Measurements from ENCODE around the gene BPIFA3.

Gene BPIFA3

DNA sequence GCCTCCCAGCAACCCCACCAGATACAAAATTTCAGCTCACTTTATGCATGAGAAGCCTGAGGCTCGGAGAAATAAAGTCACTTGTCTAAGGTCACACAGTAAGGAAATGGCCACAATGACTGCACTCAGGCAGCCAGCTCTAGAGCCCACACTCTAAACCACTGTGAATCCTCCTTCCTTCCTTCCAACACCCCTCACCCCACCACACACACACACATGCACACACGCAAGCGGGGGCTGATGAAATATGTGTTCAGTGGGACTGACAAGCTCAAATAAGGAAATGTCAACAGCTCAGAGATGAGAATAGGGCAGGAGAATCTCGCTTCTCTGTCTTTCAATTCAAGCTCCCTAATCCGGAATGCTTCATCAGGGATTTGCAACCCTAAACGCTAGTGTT, 12.7 kb downstream of the BPIFA3 start:
- Histone ChIP-seq H3K36me3 (ENCODE audit: control insufficient read depth, low read depth, low read length) (no peaks in the 10 kb centered on the region), H3K9me3 (ENCODE audit: control insufficient read depth, low read depth, low read length) (no peaks in the 10 kb centered on the region), H3K4me3 (ENCODE audit: low read length) (no peak overlapping the region), H3K9ac (ENCODE audit: low read length) (no peak overlapping the region), H3K27me3 (ENCODE audit: control insufficient read depth, insufficient read depth, low read length) (no peaks in the 10 kb centered on the region), H3K4me1 (ENCODE audit: control insufficient read depth, low read depth, low read length) (no peaks in the 10 kb centered on the region), H3K27ac (ENCODE audit: low read length) (no peak overlapping the region)

DNA sequence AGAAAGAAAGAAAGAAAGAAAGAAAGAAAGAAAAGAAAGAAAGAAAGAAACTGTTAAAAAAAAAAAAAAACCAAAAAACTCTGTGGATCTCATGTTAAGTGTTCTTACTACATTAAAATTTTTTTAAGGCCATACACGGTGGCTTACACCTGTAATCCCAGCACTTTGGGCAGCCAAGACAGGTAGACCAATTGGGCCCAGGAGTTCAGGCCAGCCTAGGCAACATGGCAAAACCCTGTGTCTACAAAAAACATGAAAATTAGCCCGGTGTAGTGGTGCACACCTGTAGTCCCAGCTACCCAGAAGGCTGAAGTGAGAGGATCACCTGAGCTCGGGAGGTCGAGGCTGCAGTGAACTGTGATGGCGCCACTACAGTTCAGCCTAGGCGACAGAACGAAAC, 14.1 kb downstream of the BPIFA3 start:
- Histone ChIP-seq H3K4me3 (ENCODE audit: low read length) (no peak overlapping the region), H3K36me3 (ENCODE audit: control insufficient read depth, low read depth, low read length) (no peaks in the 10 kb centered on the region), H3K4me1 (ENCODE audit: control insufficient read depth, low read depth, low read length) (no peaks in the 10 kb centered on the region), H3K27ac (ENCODE audit: low read length) (no peak overlapping the region), H3K27me3 (ENCODE audit: control insufficient read depth, insufficient read depth, low read length) (no peaks in the 10 kb centered on the region), H3K9ac (ENCODE audit: low read length) (no peak overlapping the region), H3K9me3 (ENCODE audit: control insufficient read depth, low read depth, low read length) (no peaks in the 10 kb centered on the region)

DNA sequence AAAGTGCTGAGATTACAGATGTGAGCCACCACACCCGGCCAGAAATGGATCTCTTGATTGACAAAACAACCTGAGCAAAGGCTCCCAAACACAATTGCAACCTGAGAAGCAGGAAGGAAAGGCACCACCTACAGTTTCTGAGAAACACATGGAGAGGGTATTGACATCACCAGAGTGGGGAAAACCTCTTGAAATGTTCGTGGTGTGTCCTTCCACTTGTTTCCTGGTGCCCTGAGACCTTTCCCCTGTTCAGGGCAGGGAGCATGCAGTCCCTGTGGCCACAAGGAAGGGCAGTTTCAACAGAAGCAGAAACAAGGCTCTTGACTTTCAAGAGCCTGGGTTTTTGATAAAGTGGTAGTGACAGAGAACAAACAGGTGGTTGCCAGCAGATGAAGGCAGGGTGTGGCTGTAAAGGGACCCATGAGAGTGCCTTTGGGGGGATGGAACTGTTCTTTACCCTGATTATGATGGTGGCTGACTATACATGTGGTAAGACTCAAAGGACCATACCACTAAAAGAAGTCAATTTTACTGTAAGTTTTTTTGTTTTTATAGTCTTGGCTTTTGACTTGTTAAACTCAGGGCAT, 15.4 kb downstream of the BPIFA3 start:
- no peak overlapping the region for H3K27ac ChIP-seq (ENCODE audit: low read length)
- no peaks in the 10 kb centered on the region for H3K4me1 ChIP-seq (ENCODE audit: control insufficient read depth, low read depth, low read length)

DNA sequence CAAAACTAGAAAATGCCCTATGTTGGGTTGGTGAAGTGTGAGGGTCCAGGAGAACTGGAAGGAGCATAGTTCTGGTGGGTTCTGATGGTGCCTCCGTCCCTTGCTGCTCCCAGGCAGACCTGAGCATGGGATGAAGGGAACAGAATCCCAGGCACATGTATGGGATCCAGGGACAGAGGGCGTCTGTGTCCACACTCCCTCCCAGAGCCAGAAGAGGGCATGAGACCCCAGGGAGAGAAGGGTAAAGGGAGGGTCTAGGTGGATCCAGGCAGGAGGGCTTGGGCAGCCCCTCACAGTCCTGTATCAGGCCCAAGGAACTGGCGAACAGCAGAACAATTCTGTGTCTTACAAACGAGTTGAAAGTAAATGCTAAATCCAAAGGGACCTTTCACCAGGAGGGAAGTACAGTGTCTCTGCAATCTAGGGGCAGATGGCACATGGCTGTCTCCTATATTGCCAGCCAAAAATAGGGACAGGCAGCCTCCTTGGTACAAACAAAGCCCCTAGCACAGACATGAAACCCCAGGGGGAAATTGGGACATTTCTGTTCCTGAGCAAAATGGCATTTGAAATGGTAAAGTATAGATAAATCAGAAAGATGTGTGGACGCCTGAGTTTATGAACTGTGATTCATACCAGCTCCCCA, 16.1 kb downstream of the BPIFA3 start:
- H3K4me1 ChIP-seq (ENCODE audit: control insufficient read depth, low read depth, low read length) = no peaks in the 10 kb centered on the region
- no peaks in the 10 kb centered on the region for H3K9me3 ChIP-seq (ENCODE audit: control insufficient read depth, low read depth, low read length)
- H3K9ac ChIP-seq (ENCODE audit: low read length) = no peak overlapping the region
- H3K36me3 ChIP-seq (ENCODE audit: control insufficient read depth, low read depth, low read length) = no peaks in the 10 kb centered on the region
- H3K27ac ChIP-seq (ENCODE audit: low read length) = no peak overlapping the region
- no peaks in the 10 kb centered on the region for H3K27me3 ChIP-seq (ENCODE audit: control insufficient read depth, insufficient read depth, low read length)
- no peak overlapping the region for H3K4me3 ChIP-seq (ENCODE audit: low read length)

More for the DNA sequence above, 15.4 kb downstream of the BPIFA3 start:
- Histone ChIP-seq H3K4me3 (ENCODE audit: low read length) (no peak overlapping the region), H3K27me3 (ENCODE audit: control insufficient read depth, insufficient read depth, low read length) (no peaks in the 10 kb centered on the region), H3K36me3 (ENCODE audit: control insufficient read depth, low read depth, low read length) (no peaks in the 10 kb centered on the region), H3K9me3 (ENCODE audit: control insufficient read depth, low read depth, low read length) (no peaks in the 10 kb centered on the region), H3K9ac (ENCODE audit: low read length) (no peak overlapping the region)

GRCh38 chr20:33234050-33234449, 16.9 kb downstream of the BPIFA3 start:
- no peak overlapping the region for H3K4me3 ChIP-seq (ENCODE audit: low read length)
- no peaks in the 10 kb centered on the region for H3K27me3 ChIP-seq (ENCODE audit: control insufficient read depth, insufficient read depth, low read length)
- no peak overlapping the region for H3K27ac ChIP-seq (ENCODE audit: low read length)
- H3K4me1 ChIP-seq (ENCODE audit: control insufficient read depth, low read depth, low read length) = no peaks in the 10 kb centered on the region
- no peaks in the 10 kb centered on the region for H3K36me3 ChIP-seq (ENCODE audit: control insufficient read depth, low read depth, low read length)
- H3K9me3 ChIP-seq (ENCODE audit: control insufficient read depth, low read depth, low read length) = no peaks in the 10 kb centered on the region
- no peak overlapping the region for H3K9ac ChIP-seq (ENCODE audit: low read length)

- H3K9me3 ChIP-seq (ENCODE audit: control insufficient read depth, low read depth, low read length) = no peaks in the 10 kb centered on the region
- no peaks in the 10 kb centered on the region for H3K27me3 ChIP-seq (ENCODE audit: control insufficient read depth, insufficient read depth, low read length)
- H3K9ac ChIP-seq (ENCODE audit: low read length) = no peak within 1 kb of the TSS
- H3K4me3 ChIP-seq (ENCODE audit: low read length) = no peak within 1 kb of the TSS
- no peaks in the 10 kb centered on the region for H3K4me1 ChIP-seq (ENCODE audit: control insufficient read depth, low read depth, low read length)
- no peaks in the 10 kb centered on the region for H3K36me3 ChIP-seq (ENCODE audit: control insufficient read depth, low read depth, low read length)
- H3K27ac ChIP-seq (ENCODE audit: low read length) = no peak within 1 kb of the TSS
Observed at GRCh38 chr20:33235696-33236095, 18.5 kb downstream of the BPIFA3 start, which contains the start of gene BPIFA1. BPIFA1 (plus strand) TSS chr20:33235996; CDS start chr20:33237712, 1,716 bp downstream.

DNA sequence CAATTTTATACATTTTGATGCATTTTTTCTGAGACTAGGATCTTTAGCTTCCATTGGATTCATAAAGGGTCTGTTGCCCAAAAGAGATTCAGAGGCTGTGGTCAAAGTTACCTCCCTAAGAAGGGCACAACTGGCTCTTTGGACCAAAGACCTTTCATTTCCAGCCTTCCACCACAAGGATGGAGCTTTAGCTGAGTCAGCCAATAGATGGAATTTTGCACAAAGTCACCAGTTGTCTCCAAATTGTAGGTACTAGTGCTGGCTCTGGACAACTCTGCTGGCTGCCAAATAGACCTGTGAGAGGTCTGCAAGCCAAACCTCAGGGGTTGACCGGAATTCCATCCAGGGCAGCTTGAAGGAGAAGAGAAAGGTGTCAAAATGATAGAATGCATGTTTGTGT, 19.2 kb downstream of the BPIFA3 start:
- H3K4me3 ChIP-seq (ENCODE audit: low read length) = no peak overlapping the region
- no peak overlapping the region for H3K9ac ChIP-seq (ENCODE audit: low read length)
- H3K36me3 ChIP-seq (ENCODE audit: control insufficient read depth, low read depth, low read length) = no peaks in the 10 kb centered on the region
- no peaks in the 10 kb centered on the region for H3K9me3 ChIP-seq (ENCODE audit: control insufficient read depth, low read depth, low read length)
- H3K27ac ChIP-seq (ENCODE audit: low read length) = no peak overlapping the region
- H3K4me1 ChIP-seq (ENCODE audit: control insufficient read depth, low read depth, low read length) = no peaks in the 10 kb centered on the region
- no peaks in the 10 kb centered on the region for H3K27me3 ChIP-seq (ENCODE audit: control insufficient read depth, insufficient read depth, low read length)

DNA sequence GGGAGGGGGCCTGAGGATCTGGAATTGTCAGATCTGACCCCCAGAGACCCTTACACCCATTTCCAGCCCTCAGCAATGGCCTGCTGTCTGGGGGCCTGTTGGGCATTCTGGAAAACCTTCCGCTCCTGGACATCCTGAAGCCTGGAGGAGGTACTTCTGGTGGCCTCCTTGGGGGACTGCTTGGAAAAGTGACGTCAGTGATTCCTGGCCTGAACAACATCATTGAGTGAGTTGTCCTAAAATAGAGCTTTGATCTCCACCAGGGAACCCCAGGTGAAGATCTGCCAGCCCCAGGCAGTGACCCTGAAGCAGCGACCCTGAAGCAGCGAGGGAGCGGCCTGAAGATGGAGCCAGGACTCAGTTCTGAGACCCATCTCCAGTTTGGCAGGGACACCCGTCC, 20.8 kb downstream of the BPIFA3 start:
- Histone ChIP-seq H3K9me3 (ENCODE audit: control insufficient read depth, low read depth, low read length) (no peaks in the 10 kb centered on the region), H3K9ac (ENCODE audit: low read length) (no peak overlapping the region), H3K4me3 (ENCODE audit: low read length) (no peak overlapping the region), H3K27me3 (ENCODE audit: control insufficient read depth, insufficient read depth, low read length) (no peaks in the 10 kb centered on the region), H3K36me3 (ENCODE audit: control insufficient read depth, low read depth, low read length) (no peaks in the 10 kb centered on the region), H3K27ac (ENCODE audit: low read length) (no peak overlapping the region), H3K4me1 (ENCODE audit: control insufficient read depth, low read depth, low read length) (no peaks in the 10 kb centered on the region)

- Histone ChIP-seq H3K4me1 (ENCODE audit: control insufficient read depth, low read depth, low read length) (no peaks in the 10 kb centered on the region), H3K27me3 (ENCODE audit: control insufficient read depth, insufficient read depth, low read length) (no peaks in the 10 kb centered on the region), H3K36me3 (ENCODE audit: control insufficient read depth, low read depth, low read length) (no peaks in the 10 kb centered on the region), H3K4me3 (ENCODE audit: low read length) (no peak overlapping the region), H3K9me3 (ENCODE audit: control insufficient read depth, low read depth, low read length) (no peaks in the 10 kb centered on the region), H3K9ac (ENCODE audit: low read length) (no peak overlapping the region), H3K27ac (ENCODE audit: low read length) (no peak overlapping the region)
Observed at GRCh38 chr20:33239418-33239817, 22.3 kb downstream of the BPIFA3 start.

DNA sequence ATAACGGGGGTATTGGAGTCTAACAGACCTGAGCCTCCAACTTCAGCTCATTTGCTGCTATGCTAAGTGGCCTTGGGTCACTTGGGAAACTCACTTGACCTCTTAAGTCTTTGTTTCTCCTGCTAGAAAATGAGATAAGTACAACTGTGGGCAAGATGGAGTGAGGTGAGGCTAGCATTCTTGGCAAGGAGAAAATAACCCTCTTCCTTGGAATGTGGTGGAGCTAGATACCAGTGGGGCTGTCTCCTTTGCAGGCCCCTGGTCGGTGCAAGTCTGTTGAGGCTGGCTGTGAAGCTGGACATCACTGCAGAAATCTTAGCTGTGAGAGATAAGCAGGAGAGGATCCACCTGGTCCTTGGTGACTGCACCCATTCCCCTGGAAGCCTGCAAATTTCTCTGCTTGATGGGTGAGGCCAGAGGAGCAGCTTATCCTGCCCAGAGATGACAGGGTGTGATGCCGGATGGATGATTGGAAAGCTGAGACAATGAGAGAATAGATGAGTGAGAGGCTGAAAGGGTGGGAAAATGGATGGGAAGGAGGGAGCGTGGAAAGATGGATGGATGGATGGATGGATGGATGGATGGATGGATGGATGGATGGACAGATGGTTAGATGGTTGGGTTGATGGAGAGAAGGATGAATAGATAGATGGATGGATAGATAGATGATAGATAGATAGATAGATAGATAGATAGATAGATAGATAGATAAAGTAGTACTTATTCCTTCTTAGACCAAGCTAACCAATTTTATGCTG, 23.0 kb downstream of the BPIFA3 start:
- Histone ChIP-seq H3K4me3 (ENCODE audit: low read length) (no peak overlapping the region), H3K27me3 (ENCODE audit: control insufficient read depth, insufficient read depth, low read length) (no peaks in the 10 kb centered on the region), H3K4me1 (ENCODE audit: control insufficient read depth, low read depth, low read length) (no peaks in the 10 kb centered on the region), H3K9me3 (ENCODE audit: control insufficient read depth, low read depth, low read length) (no peaks in the 10 kb centered on the region), H3K9ac (ENCODE audit: low read length) (no peak overlapping the region), H3K36me3 (ENCODE audit: control insufficient read depth, low read depth, low read length) (no peaks in the 10 kb centered on the region), H3K27ac (ENCODE audit: low read length) (no peak overlapping the region)

DNA sequence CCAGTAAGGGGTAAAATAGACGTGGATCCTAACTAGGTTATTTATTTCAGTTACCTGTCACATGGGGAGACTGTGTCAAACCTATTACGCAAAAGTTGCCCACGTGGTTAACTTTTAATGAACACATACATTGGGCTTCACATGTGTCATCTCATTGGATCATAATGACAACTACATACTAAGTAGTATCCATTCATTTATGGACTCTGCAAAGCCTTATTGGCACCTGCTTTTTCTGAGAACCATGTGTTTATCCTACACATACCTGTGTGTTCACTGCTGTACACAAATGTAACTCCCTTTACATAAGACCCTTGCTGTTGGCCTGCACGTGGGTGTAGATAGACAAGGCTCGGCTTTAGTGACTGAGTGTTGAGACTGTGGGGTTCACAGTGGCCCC, 23.8 kb downstream of the BPIFA3 start:
- Histone ChIP-seq H3K4me3 (ENCODE audit: low read length) (no peak overlapping the region), H3K27me3 (ENCODE audit: control insufficient read depth, insufficient read depth, low read length) (no peaks in the 10 kb centered on the region), H3K9ac (ENCODE audit: low read length) (no peak overlapping the region), H3K36me3 (ENCODE audit: control insufficient read depth, low read depth, low read length) (no peaks in the 10 kb centered on the region), H3K4me1 (ENCODE audit: control insufficient read depth, low read depth, low read length) (no peaks in the 10 kb centered on the region), H3K9me3 (ENCODE audit: control insufficient read depth, low read depth, low read length) (no peaks in the 10 kb centered on the region), H3K27ac (ENCODE audit: low read length) (no peak overlapping the region)
